Measurements from ENCODE around the gene ICOS. TPM values are rescaled to one million over a fixed set of nuclear protein-coding genes. Genes with fewer than 3 reads are reported as not detected.

ICOS gene
- total RNA-seq, 1 donor from 2014 or later = not detected

DNA sequence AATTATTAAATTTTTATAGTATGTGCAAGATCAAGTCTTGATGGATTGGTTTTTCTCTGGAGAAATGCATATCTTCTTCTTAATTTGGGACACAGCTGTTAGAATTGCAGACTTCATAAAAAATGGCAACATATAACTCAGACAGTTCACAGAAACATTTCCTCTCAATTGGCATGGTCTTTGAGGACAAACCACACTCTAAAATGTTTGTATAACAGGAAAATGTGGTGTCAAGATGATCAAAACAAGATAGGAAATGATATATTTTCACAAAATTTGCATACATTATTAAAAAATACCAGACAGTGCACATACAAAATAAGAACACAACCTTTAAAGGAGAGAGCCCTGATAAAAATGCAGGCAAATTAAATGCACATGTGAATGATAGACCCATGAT lies 63.9 kb downstream of the ICOS start:
- no peaks in the 10 kb centered on the region for H4K20me1 ChIP-seq (ENCODE audit: low read depth)
- H3K27me3 ChIP-seq = no peaks in the 10 kb centered on the region
- H3K4me1 ChIP-seq = no peaks in the 10 kb centered on the region
- DNase-seq (ENCODE audit: low spot score) = no peak
- no peak overlapping the region for H3K27ac ChIP-seq
- TF ChIP-seq EZH2phosphoT487 (IDR thresholded peaks at IDR 0.05) = no peak
- no peak for TF ChIP-seq EZH2 (IDR thresholded peaks at IDR 0.05)
- no peak for TF ChIP-seq CTCF (IDR thresholded peaks at IDR 0.05)
- H3K4me3 Mint-ChIP-seq = no peak overlapping the region
- H3K4me1 Mint-ChIP-seq = no peaks in the 10 kb centered on the region
- H3K9me3 ChIP-seq (ENCODE audit: low read depth) = no peaks in the 10 kb centered on the region
- H3F3A ChIP-seq (ENCODE audit: low read depth) = no peaks in the 10 kb centered on the region
- H3K4me2 ChIP-seq = no peak overlapping the region
- H3K36me3 ChIP-seq = no peaks in the 10 kb centered on the region
- no peak overlapping the region for H3K4me3 ChIP-seq
- H3K9me3 Mint-ChIP-seq = no peaks in the 10 kb centered on the region
- no peak overlapping the region for H3K9ac ChIP-seq
- no peak overlapping the region for H3K27ac Mint-ChIP-seq
- no peaks in the 10 kb centered on the region for H3K79me2 ChIP-seq (ENCODE audit: low read depth)
- H3K27me3 Mint-ChIP-seq (ENCODE audit: insufficient read depth, low read depth) = peaks cover 2% of the 10 kb centered on the region
- H2AFZ ChIP-seq (replicated peaks) = no peak overlapping the region
- H3K36me3 Mint-ChIP-seq = no peaks in the 10 kb centered on the region

- Histone ChIP-seq H3K27me3 (no peaks in the 10 kb centered on the region), H3K9ac (no peak overlapping the region), H3K36me3 (no peaks in the 10 kb centered on the region), H2AFZ (replicated peaks) (no peak overlapping the region), H3K27ac (no peak overlapping the region), H3K4me2 (no peak overlapping the region), H4K20me1 (ENCODE audit: low read depth) (no peaks in the 10 kb centered on the region), H3F3A (ENCODE audit: low read depth) (no peaks in the 10 kb centered on the region), H3K9me3 (ENCODE audit: low read depth) (no peaks in the 10 kb centered on the region), H3K79me2 (ENCODE audit: low read depth) (no peaks in the 10 kb centered on the region), H3K4me1 (no peaks in the 10 kb centered on the region), H3K4me3 (no peak overlapping the region)
- H3K36me3 Mint-ChIP-seq = no peaks in the 10 kb centered on the region
- no peak for TF ChIP-seq CTCF (IDR thresholded peaks at IDR 0.05)
- no peak for TF ChIP-seq EZH2phosphoT487 (IDR thresholded peaks at IDR 0.05)
- no peak for TF ChIP-seq EZH2 (IDR thresholded peaks at IDR 0.05)
- no peaks in the 10 kb centered on the region for H3K9me3 Mint-ChIP-seq
- H3K27me3 Mint-ChIP-seq (ENCODE audit: insufficient read depth, low read depth) = peaks cover 2% of the 10 kb centered on the region
- no peaks in the 10 kb centered on the region for H3K4me1 Mint-ChIP-seq
- no peak overlapping the region for H3K27ac Mint-ChIP-seq
- no peak for DNase-seq (ENCODE audit: low spot score)
- no peak overlapping the region for H3K4me3 Mint-ChIP-seq
These were observed 66.9 kb downstream of the ICOS start for GRCh38 chr2:204003276-204003990.

- Histone ChIP-seq H4K20me1 (ENCODE audit: low read depth) (no peaks in the 10 kb centered on the region), H3F3A (ENCODE audit: low read depth) (no peaks in the 10 kb centered on the region), H3K4me1 (no peaks in the 10 kb centered on the region), H3K27me3 (no peaks in the 10 kb centered on the region), H3K9me3 (ENCODE audit: low read depth) (no peaks in the 10 kb centered on the region), H3K36me3 (no peaks in the 10 kb centered on the region), H3K79me2 (ENCODE audit: low read depth) (no peaks in the 10 kb centered on the region), H2AFZ (replicated peaks) (no peak overlapping the region), H3K27ac (no peak overlapping the region), H3K9ac (no peak overlapping the region), H3K4me3 (no peak overlapping the region), H3K4me2 (no peak overlapping the region)
- no peaks in the 10 kb centered on the region for H3K36me3 Mint-ChIP-seq
- H3K4me1 Mint-ChIP-seq = no peaks in the 10 kb centered on the region
- no peak overlapping the region for H3K4me3 Mint-ChIP-seq
- DNase-seq (ENCODE audit: low spot score) = no peak
- no peak for TF ChIP-seq CTCF (IDR thresholded peaks at IDR 0.05)
- TF ChIP-seq EZH2phosphoT487 (IDR thresholded peaks at IDR 0.05) = no peak
- TF ChIP-seq EZH2 (IDR thresholded peaks at IDR 0.05) = no peak
- no peak overlapping the region for H3K27ac Mint-ChIP-seq
- H3K27me3 Mint-ChIP-seq (ENCODE audit: insufficient read depth, low read depth) = peaks cover 2% of the 10 kb centered on the region
- no peaks in the 10 kb centered on the region for H3K9me3 Mint-ChIP-seq
These were observed 68.3 kb downstream of the ICOS start for GRCh38 chr2:204004912-204005311.

All from neural progenitor cell (in vitro differentiated cells).